HG03095 (cell line): ENCODE measurements around the gene NUDT8.
A peak's percentile ranks its signal among the peaks of the same experiment; 100 is the strongest.
"Not testable (repeated sequence)": the region's sequence is repeated elsewhere in the genome, so short reads cannot be mapped to it uniquely, and the experiment has no call there.

ENCODE experiments used
- ATAC-seq: cut with Tn5 transposase; IDR thresholded peaks from one replicate; pipeline ENCODE4 v1.9.1; 2021; ENCODE audit warnings: moderate library complexity; ENCODE audit not compliant: unreplicated experiment

Gene NUDT8

DNA sequence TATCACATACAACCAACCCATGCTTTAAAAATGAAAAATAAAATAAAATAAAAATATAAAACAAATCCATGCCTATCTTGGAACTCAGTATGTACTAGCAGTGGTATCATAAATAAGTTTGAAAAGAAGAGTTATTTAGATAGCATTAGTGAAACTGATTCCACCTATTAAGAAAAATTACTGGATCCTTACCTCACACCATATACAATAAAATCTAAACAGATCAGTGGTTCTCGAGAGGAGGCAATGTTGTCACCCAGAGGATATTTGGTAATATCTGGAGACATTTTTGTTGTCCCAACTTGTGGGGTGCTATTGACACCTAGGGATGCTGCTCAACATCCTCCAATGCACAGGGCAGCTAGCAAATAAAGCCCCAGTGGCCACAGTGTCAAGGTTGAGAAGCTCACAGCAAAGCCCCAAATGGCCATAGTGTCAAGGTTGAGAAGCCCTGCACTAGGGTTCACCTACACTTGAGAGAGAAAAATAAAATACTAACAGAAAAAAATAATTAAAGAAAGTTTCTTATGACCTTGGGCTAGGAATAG, 32.9 kb downstream of the NUDT8 start:
- no peak for ATAC-seq

- no peak for ATAC-seq
Measured at GRCh38 chr11:67594480-67594879, 35.3 kb downstream of the NUDT8 start.

- no peak for ATAC-seq
Measured at GRCh38 chr11:67593565-67593905, 36.2 kb downstream of the NUDT8 start.

DNA sequence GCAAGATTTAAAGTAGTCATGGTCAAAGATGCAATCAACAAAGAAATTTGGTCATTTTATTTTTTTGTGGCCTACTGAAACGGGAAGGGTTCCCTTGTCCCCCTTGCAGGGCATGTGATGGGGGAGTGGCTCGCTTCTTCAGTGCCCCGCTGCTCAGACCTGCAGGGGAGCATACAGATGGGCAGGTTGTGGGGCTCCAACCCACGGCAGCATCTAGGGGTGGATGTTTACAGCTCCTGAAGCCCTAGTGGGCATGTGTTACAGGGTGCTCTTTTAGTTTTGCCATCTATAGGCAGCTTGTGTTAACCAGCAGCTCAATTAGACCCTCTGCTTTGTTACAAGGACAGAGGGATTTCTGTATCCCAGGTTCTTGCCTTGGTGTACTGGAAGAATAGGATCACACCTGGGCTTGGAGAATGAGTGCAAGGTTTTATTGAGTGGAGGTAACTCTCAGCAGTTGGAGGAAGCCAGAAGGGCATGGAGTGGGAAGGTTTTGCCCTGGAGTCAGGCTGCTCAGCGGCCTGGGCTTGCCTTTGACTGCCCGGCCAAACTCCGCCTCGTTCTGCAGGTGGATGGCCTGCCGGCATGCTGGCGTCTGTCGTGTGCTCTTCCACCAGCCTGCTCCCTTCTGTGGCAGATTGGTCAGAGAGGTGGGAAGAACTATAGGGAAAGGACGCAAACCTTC, 36.7 kb downstream of the NUDT8 start:
- ATAC-seq = no peak

DNA sequence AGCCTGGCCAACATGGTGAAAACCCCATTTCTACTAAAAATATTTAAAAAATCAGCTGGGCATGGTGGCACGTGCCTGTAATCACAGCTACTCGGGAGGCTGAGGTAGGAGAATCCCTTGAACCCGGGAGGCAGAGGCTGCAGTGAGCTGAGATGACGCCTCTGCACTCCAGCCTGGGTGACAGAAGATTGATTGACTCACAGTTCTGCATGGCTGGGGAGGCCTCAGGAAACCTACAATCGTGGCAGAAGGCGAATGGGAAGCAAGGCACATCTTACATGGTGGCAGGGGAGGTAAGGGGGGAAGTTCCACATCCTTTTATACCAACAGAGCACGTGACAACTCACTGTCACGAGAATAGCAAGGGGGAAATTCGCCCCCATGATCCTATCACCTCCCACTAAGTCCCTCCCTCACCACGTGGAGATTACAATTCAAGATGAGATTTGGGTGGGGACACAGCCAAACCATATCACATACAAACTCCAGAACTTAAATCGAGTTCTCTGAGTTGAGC, 40.8 kb downstream of the NUDT8 start:
- ATAC-seq = not testable (repeated sequence)

DNA sequence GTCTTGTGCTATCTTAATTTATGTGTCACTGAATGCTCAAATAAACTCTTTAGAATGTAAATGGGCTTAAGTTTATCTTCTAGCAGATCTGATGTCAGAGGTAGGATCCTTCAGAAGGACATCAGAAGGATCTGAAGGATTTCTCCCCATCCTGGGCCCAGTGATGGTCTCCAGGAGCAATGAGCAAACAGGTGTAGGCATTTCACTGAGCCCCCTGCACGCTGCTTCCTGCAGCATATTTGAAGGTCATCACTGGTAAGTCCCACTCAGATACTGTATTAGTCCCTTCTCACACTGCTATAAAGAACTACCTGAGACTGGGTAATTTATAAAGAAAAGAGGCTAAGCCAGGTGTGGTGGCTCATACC, 41.6 kb downstream of the NUDT8 start:
- no peak for ATAC-seq

GRCh38 chr11:67586568-67587250, 43.0 kb downstream of the NUDT8 start:
- no peak for ATAC-seq

DNA sequence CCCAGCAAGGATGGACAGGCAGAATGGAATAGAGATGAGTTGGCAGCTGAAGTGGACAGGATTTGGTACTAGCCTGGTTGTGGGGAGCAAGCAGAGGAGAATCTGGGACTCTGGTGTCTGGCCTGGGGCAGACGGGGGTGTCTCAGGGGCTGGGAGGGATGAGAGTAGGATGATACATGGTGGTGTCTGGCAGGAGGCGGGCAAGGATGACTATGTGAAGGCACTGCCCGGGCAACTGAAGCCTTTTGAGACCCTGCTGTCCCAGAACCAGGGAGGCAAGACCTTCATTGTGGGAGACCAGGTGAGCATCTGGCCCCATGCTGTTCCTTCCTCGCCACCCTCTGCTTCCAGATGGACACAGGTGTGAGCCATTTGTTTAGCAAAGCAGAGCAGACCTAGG, 43.8 kb downstream of the NUDT8 start:
- no peak for ATAC-seq

- no peak for ATAC-seq
Measured at GRCh38 chr11:67584881-67585873, 44.6 kb downstream of the NUDT8 start.

GRCh38 chr11:67584205-67584880, 45.4 kb downstream of the NUDT8 start:
- no peak for ATAC-seq

DNA sequence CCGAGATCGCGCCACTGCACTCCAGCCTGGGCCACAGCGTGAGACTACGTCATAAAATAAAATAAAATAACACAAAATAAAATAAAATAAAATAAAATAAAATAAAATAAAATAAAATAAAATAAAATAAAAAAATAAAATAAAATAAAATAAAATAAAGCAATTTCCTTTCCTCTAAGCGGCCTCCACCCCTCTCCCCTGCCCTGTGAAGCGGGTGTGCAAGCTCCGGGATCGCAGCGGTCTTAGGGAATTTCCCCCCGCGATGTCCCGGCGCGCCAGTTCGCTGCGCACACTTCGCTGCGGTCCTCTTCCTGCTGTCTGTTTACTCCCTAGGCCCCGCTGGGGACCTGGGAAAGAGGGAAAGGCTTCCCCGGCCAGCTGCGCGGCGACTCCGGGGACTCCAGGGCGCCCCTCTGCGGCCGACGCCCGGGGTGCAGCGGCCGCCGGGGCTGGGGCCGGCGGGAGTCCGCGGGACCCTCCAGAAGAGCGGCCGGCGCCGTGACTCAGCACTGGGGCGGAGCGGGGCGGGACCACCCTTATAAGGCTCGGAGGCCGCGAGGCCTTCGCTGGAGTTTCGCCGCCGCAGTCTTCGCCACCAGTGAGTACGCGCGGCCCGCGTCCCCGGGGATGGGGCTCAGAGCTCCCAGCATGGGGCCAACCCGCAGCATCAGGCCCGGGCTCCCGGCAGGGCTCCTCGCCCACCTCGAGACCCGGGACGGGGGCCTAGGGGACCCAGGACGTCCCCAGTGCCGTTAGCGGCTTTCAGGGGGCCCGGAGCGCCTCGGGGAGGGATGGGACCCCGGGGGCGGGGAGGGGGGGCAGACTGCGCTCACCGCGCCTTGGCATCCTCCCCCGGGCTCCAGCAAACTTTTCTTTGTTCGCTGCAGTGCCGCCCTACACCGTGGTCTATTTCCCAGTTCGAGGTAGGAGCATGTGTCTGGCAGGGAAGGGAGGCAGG, 46.2 kb downstream of the NUDT8 start, which contains the start of gene GSTP1:
Gene GSTP1 (plus strand): TSS at position 566 of the 958 bp plus-strand sequence. CDS start 32 bp downstream, at position 598.
- peak; percentile 52 for ATAC-seq

DNA sequence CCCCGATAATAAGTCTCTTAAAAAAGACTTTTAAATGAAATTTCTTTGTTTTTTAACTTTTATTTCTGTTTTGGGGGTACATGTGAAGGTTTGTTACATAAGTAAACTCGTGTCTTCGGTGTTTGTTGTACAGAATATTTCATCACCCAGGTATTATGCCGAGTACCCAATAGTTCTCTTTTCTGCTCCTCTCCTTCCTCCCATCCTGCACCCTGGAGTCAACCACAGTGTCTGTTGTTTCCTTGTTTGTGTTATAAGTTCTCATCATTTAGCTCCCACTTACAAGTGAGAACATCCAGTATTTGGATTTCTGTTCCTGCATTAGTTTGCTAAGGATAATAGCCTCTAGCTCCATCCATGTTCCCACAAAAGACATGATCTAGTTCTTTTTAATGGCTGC, 47.7 kb downstream of the NUDT8 start:
- no peak for ATAC-seq

DNA sequence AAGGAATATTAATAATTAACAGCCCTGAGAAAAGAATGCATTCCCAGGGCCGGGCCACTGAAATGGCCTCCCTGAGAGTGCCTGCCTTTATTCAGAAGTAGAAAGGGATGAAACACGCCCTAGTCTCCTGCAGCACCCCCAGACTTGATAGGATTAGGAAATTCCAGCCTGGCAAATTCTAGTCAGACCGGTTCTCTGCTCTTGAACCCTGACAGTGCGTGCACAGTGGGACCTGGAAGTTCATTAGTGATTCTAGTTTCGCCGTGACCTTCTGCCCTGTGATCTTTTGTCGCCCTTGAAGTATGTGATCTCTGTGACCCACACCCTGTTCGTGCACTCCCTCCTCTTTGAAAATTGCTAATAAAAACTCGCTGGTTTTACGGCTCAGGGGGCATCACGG, 48.3 kb downstream of the NUDT8 start:
- no peak for ATAC-seq

GRCh38 chr11:67577951-67578350, 51.8 kb downstream of the NUDT8 start:
- no peak for ATAC-seq
